ENCODE data around the gene ADARB1.

Gene ADARB1

GRCh38 chr21:45267390-45267760, 193.0 kb downstream of the ADARB1 start:
- DNase-seq (ENCODE audit: low spot score): no peak

DNA sequence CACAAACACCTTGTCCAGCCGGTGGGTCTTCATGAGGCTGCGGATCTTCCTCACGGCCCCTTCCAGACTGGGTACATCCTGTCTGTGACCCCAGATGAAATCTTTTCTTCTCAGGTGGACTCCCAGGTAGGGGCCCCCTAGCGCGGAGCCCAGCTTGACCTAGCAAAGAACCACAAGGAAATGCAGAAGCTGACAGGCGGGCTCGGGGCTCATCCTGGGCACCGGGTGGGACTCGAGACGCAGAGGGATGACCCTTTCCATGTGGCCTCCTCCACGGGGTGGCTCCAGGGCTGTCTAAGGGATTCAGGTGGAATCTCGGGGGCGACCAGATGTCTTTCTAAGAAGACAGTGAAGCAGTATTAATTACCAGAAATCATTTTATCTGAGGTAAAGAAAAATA, 195.5 kb downstream of the ADARB1 start:
- DNase-seq (ENCODE audit: low spot score): no peak

- no peak for DNase-seq (ENCODE audit: low spot score)
Observed at GRCh38 chr21:45270306-45270821, 196.0 kb downstream of the ADARB1 start.

All from AG08396 (cell line).